ENCODE data around the gene CPPED1.
"Not testable (repeated sequence)": the region's sequence is repeated elsewhere in the genome, so short reads cannot be mapped to it uniquely, and the experiment has no call there.

DNA sequence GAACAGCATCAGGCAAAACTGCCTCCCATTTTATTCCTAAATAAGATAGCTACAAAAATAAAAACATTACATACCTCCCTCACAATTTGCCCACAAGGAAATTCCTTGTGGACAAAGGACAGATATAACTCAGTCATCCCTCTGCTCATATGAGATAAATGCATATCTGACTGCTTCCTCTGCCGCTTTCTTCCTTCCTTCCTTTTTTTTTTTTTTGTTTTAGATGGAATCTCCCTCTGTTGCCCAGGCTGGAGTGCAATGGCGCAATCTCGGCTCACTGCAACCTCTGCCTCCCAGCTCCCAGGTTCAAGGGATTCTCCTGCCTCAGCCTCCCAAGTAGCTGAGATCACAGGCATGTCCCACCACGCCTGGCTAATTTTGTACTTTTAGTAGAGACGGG is 9.6 kb upstream of the CPPED1 start:
- TF ChIP-seq, protein P1, sequence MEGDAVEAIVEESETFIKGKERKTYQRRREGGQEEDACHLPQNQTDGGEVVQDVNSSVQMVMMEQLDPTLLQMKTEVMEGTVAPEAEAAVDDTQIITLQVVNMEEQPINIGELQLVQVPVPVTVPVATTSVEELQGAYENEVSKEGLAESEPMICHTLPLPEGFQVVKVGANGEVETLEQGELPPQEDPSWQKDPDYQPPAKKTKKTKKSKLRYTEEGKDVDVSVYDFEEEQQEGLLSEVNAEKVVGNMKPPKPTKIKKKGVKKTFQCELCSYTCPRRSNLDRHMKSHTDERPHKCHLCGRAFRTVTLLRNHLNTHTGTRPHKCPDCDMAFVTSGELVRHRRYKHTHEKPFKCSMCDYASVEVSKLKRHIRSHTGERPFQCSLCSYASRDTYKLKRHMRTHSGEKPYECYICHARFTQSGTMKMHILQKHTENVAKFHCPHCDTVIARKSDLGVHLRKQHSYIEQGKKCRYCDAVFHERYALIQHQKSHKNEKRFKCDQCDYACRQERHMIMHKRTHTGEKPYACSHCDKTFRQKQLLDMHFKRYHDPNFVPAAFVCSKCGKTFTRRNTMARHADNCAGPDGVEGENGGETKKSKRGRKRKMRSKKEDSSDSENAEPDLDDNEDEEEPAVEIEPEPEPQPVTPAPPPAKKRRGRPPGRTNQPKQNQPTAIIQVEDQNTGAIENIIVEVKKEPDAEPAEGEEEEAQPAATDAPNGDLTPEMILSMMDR (IDR thresholded peaks at IDR 0.05; ENCODE audit: low read depth, low read length, poor library complexity, severe bottlenecking), result not testable (repeated sequence)
- TF ChIP-seq EZH2phosphoT487 (IDR thresholded peaks at IDR 0.05; ENCODE audit: borderline replicate concordance, low read length), result not testable (repeated sequence)
